ENCODE measurements around the gene UCN2.

- no peak for TF ChIP-seq CTCF (conservative IDR thresholded peaks at IDR 0.05; ENCODE audit: low read length)
- no peak for TF ChIP-seq EZH2phosphoT487 (IDR thresholded peaks at IDR 0.05; ENCODE audit: borderline replicate concordance, low read depth, low read length)
These were observed 20.2 kb downstream of the UCN2 start for GRCh38 chr3:48543271-48543866.

Measured in OCI-LY7 (cell line).